GM23338 (cell line): ENCODE measurements around the gene TTYH1. TPM values are rescaled to one million over a fixed set of nuclear protein-coding genes. Genes with fewer than 3 reads are reported as not detected.

Source experiments
- ATAC-seq: fragments of 200-7000 bp; cut with Tn5 transposase; 3 replicates; pipeline ENCODE4 v1.9.1; 2020
- DNase-seq: peaks from one replicate; pipeline ENCODE4 v3.0.0-alpha.2; 2015; ENCODE audit warnings: low spot score
- H2AFZ ChIP-seq: fragments of 200-600 bp; sonication (generic); 2 replicates; pipeline ENCODE4 v1.8.0; 2016; ENCODE audit warnings: antibody characterized with exemption, mild to moderate bottlenecking, moderate library complexity
- H3F3A ChIP-seq: fragments of 200-600 bp; sonication (generic); replicated peaks from 2 replicates; pipeline ENCODE4 v1.8.0; 2017; ENCODE audit warnings: antibody characterized with exemption, mixed run types, low read depth
- H3K27ac ChIP-seq: fragments of 200-600 bp; sonication (generic); 2 replicates; pipeline ENCODE4 v1.6.1; 2016; ENCODE audit warnings: low read depth
- H3K27me3 ChIP-seq: fragments of 200-600 bp; sonication (generic); 2 replicates; pipeline ENCODE4 v1.8.0; 2016; ENCODE audit warnings: mild to moderate bottlenecking, mixed run types, moderate library complexity; ENCODE audit not compliant: insufficient read depth
- H3K36me3 ChIP-seq: fragments of 200-600 bp; sonication (generic); 2 replicates; pipeline ENCODE4 v1.8.0; 2016; ENCODE audit warnings: mild to moderate bottlenecking; ENCODE audit not compliant: insufficient read depth
- H3K4me1 ChIP-seq: fragments of 200-600 bp; sonication (generic); 2 replicates; pipeline ENCODE4 v1.8.0; 2016; ENCODE audit warnings: mild to moderate bottlenecking, moderate library complexity; ENCODE audit not compliant: insufficient read depth
- H3K4me2 ChIP-seq: fragments of 200-600 bp; sonication (generic); 2 replicates; pipeline ENCODE4 v1.7.1; 2017; ENCODE audit warnings: mixed run types
- H3K4me3 ChIP-seq: fragments of 200-600 bp; sonication (generic); 2 replicates; pipeline ENCODE4 v1.6.1; 2016; ENCODE audit warnings: mixed run types
- H3K79me2 ChIP-seq: fragments of 200-600 bp; sonication (generic); replicated peaks from 2 replicates; pipeline ENCODE4 v1.8.0; 2017; ENCODE audit warnings: mild to moderate bottlenecking; ENCODE audit not compliant: insufficient read depth
- H3K9me2 ChIP-seq: fragments of 200-600 bp; sonication (generic); 2 replicates; pipeline ENCODE4 v1.8.0; 2017; ENCODE audit not compliant: insufficient read depth
- H4K20me1 ChIP-seq: fragments of 200-600 bp; sonication (generic); replicated peaks from 2 replicates; pipeline ENCODE4 v1.8.0; 2017; ENCODE audit warnings: mild to moderate bottlenecking; ENCODE audit not compliant: insufficient read depth
- H3K27ac Mint-ChIP-seq: 2 replicates; pipeline ENCODE4 v1.8.0; 2020; ENCODE audit warnings: inconsistent platforms, mild to moderate bottlenecking, moderate library complexity, mixed read lengths
- H3K27me3 Mint-ChIP-seq: 3 replicates; pipeline ENCODE4 v1.8.0; 2022; ENCODE audit warnings: low read depth, mild to moderate bottlenecking, moderate library complexity, mixed read lengths, inconsistent platforms; ENCODE audit not compliant: insufficient read depth, poor library complexity
- H3K36me3 Mint-ChIP-seq: 3 replicates; pipeline ENCODE4 v1.8.0; 2021; ENCODE audit warnings: low read depth, mild to moderate bottlenecking, inconsistent platforms, moderate library complexity, mixed read lengths
- H3K4me1 Mint-ChIP-seq: 3 replicates; pipeline ENCODE4 v1.8.0; 2020; ENCODE audit warnings: mild to moderate bottlenecking, inconsistent platforms, mixed read lengths
- H3K4me3 Mint-ChIP-seq: 3 replicates; pipeline ENCODE4 v1.8.0; 2021; ENCODE audit warnings: moderate library complexity, mild to moderate bottlenecking, inconsistent platforms, mixed read lengths
- H3K9me3 Mint-ChIP-seq: 3 replicates; pipeline ENCODE4 v1.8.0; 2020; ENCODE audit warnings: moderate library complexity, mild to moderate bottlenecking, inconsistent platforms, mixed read lengths
- EZH2 ChIP-seq: fragments of 200-600 bp; sonication (generic); IDR thresholded peaks from one replicate; pipeline ENCODE4 v1.8.0; 2017; ENCODE audit warnings: antibody characterized with exemption, mild to moderate bottlenecking, low read depth; ENCODE audit not compliant: unreplicated experiment
- POLR2AphosphoS5 ChIP-seq: IDR thresholded peaks from 2 replicates; pipeline ENCODE4 v1.6.1; 2016; ENCODE audit warnings: antibody characterized with exemption, low read depth
- REST ChIP-seq: IDR thresholded peaks from one replicate; pipeline ENCODE4 v1.6.1; 2018; ENCODE audit warnings: antibody characterized with exemption; ENCODE audit not compliant: unreplicated experiment
- STAT1 ChIP-seq: IDR thresholded peaks from one replicate; pipeline ENCODE4 v1.6.1; 2016; ENCODE audit warnings: antibody characterized with exemption; ENCODE audit not compliant: unreplicated experiment
- ZNF331 ChIP-seq: fragments of 250-450 bp; sonication (Bioruptor Pico); IDR thresholded peaks from 2 replicates; pipeline ENCODE4 v1.5.0; 2020; ENCODE audit warnings: low read depth, mild to moderate bottlenecking, moderate library complexity
- ZNF462 ChIP-seq: fragments of 250-450 bp; sonication (Bioruptor Pico); IDR thresholded peaks from 2 replicates; pipeline ENCODE4 v1.5.0; 2020; ENCODE audit warnings: mild to moderate bottlenecking, moderate library complexity
- polyA plus RNA-seq: library from polyadenylated mRNA; unstranded; fragments of >200 nt; fragmentation: Nextera tagmentation; extraction: Ambion mirVana; gene quantifications from 2 replicates; pipeline ENCODE4 v1.2.1, GENCODE V29; 2016
- total RNA-seq: library from RNA; depleted of rRNA; stranded (reverse); fragments of >200 nt; shearing (Covaris generic); gene quantifications from 2 replicates; pipeline ENCODE4 v1.2.3, GENCODE V29; 2014

Gene TTYH1
- total and polyA plus RNA-seq, 2 experiments from 2014 or later, result 18.2 to 40.8 TPM

DNA sequence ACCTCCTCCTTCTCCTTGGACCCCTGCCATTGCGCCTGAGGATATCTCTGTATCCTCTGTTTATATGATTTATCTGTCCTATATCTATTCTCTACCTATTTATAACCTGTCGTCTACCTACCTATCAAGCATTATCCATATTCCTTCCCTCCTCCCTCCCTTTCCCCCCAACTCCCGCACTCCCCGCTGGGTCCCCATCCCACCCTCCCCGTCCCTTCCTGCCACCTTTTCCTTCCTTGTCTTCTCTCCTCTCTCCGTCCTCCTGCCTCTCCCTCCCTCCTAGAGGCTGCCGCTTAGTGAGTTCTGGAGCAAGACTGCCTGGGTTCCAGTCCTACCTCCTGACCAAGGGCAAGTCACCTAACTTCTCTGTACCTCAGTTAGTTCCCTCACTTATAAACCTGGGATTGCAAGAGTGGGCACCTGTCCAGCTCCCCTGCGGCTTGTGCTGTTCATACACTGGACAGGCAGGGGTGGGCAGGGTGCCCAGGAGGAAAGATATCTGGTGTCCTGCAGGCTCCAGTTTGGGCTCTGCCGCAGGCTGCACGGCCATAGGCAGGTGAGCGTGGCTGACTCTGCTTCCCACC is 16.1 kb downstream of the TTYH1 start:
- Histone ChIP-seq H3K4me2 (peak overlapping the region; percentile 84; the same call in 1 of the 2 replicates), H3K4me1 (peaks cover 17% of the 10 kb centered on the region), H3K36me3 (no peaks in the 10 kb centered on the region), H2AFZ (no peak overlapping the region), H3K4me3 (peak overlapping the region; percentile 73; the same call in 1 of the 2 replicates), H3F3A (no peaks in the 10 kb centered on the region), H3K79me2 (no peaks in the 10 kb centered on the region), H3K9me2 (no peaks in the 10 kb centered on the region), H3K27me3 (0 out of 2 replicates have a peak, but pooled peaks cover 3% of the 10 kb centered on the region), H4K20me1 (no peaks in the 10 kb centered on the region; the same call in 1 of the 2 replicates), H3K27ac (no peak overlapping the region)
- ATAC-seq (no peak), DNase-seq (no peak)
- H3K4me1 Mint-ChIP-seq, result peaks cover 37% of the 10 kb centered on the region
- peaks cover 15% of the 10 kb centered on the region for H3K36me3 Mint-ChIP-seq
- no peak for TF ChIP-seq POLR2AphosphoS5
- no peak for TF ChIP-seq REST
- no peak for TF ChIP-seq EZH2
- no peak for TF ChIP-seq ZNF331
- no peak for TF ChIP-seq STAT1
- TF ChIP-seq ZNF462 (CRISPR knock-in tag), result no peak
- peaks cover 35% of the 10 kb centered on the region for H3K27me3 Mint-ChIP-seq
- H3K27ac Mint-ChIP-seq, result no peak overlapping the region
- peak overlapping the region; percentile 65 for H3K4me3 Mint-ChIP-seq
- H3K9me3 Mint-ChIP-seq, result no peaks in the 10 kb centered on the region; the same call in 2 of the 3 replicates
